Cerebellar nuclear complex (tissue), 1 donor: ENCODE measurements around the gene PERM1.
"Not testable (repeated sequence)": the region's sequence is repeated elsewhere in the genome, so short reads cannot be mapped to it uniquely, and the experiment has no call there.

Experiments used
- DNase-seq, 2 experiments: peaks; one replicate each; lab custom pipeline; 2025; lab: John Stamatoyannopoulos, UW

Gene PERM1

DNA sequence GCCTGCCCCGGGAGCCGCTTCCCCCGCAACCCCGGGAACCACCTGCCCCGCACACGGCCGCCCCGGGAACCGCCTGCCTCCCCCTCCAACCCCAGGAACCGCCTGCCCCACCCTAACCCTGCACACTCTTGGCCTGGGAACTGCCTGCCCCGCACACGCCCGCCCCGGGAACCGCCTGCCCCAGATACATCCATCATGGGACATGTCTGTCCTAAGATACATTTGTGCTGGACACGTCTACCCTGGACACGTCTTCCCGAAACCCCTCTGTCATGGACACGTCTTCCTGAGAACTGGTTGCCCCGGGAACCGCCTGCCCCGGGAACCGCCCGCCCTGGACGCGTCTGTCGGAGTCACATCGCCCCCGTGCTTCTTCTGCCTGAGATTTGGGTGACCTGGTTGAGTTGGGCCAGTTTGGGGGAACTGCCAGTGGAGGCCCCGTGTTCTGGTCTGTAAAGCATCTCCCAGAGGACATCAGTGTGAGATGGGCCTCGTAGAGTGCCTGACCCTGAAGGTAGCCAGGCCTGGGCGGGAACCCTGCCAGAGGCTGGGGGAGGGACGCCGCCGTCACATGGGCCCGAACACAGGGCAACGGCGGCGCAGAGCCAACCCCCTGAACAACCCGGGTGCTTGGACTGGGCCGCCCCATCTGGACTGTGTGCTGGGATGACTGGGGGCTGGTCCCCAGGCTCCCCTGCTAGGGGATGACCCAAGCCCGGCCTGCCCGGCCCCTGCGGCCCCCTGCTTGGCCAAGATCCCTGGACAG lies 3.6 kb downstream of the PERM1 start:
- no peak for DNase-seq

DNA sequence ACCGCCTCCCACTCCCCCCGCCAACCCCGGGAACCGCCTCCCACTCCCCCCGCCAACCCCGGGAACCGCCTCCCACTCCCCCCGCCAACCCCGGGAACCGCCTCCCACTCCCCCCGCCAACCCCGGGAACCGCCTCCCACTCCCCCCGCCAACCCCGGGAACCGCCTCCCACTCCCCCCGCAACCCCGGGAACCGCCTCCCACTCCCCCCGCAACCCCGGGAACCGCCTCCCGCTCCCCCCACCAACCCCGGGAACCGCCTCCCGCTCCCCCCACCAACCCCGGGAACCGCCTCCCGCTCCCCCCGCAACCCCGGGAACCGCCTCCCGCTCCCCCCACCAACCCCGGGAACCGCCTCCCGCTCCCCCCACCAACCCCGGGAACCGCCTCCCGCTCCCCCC lies 5.1 kb downstream of the PERM1 start:
- not testable (repeated sequence) for DNase-seq

DNA sequence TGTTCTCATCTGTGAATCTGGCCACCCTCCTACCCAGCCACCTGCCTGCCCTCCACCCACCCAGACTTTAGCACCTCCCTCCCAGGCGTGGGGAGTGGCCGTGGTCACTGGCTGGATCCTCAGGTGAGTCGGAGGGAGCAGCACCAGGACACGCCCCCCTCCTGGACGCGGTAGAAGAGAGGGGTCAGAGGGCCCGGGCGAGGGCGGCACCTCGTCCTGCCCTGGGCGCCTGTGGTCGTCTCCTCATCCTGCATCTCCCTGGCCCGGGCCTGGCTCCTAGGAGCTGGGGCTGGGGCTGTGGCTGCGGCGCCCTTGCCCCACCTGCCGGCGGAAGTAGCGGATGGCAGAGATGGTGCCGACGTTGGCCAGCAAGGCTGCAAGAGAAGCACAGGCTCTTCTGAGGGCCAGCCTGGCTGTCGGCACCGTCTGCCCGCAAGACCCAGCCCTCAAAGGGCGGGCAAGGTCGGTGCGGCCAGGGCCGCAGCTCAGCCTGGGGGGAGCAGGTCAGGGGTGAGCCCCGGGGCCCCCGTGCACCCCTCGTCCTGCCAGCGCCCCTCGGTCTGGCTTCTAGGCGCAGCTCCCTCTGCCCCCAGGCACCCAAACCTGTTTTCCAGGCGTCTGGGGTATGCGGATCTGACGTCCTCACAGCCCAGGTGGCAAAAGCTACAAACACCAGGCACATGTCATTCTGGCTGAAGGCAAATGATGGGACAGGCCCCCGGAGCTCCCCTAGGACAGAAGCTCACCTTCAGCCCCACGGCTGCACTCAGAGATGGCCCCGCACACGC lies 5.8 kb downstream of the PERM1 start:
- no peak for DNase-seq

DNA sequence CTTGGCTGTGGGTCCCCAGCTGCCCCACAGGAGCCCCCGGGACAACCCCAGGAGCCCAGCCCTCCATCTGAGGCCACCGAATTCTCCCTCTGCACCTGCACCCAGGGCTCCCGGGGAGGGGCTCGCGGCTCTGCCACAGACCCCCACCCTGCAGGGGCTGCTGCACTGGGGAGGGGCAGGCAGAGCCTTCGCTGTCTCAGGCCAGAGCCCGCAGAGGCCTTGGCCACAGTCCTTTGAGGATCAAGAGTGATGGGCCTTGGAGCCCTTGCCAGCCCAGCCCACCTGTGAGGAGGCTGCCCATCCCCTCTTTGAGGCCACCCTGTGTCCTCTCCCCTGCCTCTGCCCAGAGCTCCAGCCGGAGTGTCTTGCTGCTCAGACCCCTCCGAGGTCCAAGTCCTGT lies 6.5 kb downstream of the PERM1 start:
- no peak for DNase-seq

DNA sequence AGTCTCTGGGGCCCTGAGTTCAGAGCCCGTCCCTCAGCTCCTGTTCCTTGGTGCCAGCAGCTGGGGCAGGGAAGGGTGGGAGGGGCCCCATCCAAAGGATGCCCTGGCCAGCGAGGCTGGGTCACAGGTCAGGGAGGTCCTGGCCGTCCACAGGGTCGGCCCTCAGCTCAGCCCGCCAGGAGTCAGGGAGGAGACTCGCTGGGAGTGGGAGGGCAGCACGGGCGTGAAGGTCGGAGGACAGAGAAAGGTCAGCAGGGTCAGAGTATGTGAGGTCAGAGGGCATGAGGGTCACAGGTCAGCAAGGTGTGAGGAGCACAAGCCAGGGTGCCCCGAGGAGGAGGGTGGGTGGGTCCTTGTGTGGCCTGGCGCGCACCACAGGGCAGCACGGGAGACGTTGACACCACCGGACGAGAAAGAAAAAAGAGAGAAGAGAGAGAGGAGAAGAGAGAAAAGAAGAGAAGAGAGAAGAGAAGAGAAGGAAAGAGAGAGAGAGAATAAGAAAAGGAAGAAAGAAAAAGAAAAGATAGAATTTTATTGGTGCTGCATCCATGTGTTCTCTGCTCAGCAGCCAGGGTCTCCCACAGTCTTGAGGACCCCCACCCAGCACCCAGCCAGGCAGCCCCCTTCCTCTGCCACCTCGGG lies 7.1 kb downstream of the PERM1 start:
- DNase-seq = no peak

DNA sequence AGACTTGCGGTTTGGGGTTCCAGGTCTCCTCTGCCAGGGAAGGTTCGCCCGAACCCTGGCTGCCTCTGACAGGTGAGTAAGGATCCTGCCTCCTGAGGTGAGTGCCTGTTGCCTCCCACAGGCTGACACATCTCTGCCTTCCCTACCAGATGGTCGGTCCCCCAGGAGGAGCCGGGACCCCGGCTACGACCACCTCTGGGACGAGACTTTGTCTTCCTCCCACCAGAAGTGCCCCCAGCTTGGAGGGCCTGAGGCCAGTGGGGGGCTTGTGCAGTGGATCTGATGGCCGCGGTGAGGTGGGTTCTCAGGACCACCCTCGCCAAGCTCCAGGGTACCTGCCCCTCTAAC lies 7.6 kb downstream of the PERM1 start:
- DNase-seq = no peak

DNA sequence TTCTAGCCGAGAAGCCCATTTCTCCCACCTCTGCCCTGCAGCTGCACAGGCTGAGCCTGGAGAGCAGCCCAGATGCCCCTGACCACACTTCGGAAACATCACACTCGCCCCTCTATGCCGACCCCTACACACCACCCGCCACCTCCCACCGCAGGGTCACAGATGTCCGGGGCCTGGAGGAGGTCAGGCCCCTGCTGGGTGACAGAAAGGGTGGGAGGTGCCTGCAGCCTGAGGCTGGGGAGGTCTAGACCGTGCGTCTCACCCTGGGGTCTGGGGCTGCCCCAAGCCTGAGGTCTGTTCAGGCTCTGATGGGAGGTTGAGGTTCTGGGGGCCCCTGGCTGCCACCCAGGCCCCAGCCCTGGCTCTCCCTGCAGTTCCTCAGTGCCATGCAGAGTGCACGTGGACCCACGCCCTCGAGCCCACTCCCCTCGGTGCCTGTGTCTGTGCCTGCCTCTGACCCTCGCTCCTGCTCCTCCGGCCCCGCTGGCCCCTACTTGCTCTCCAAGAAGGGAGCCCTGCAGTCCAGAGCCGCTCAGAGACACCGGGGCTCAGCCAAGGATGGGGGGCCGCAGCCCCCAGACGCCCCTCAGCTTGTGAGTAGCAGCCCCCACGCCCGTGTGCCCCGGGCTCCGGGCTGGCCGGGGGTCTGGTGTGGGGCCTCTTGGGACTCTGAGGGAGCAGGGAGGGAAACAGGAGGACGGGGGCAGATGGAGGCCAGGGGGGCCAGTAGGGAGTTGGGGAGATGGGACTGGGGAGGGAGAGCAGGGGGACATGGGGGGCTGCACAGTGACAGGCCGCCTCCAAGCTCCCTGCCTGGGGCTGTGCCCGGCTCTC lies 8.2 kb downstream of the PERM1 start:
- DNase-seq = no peak

DNA sequence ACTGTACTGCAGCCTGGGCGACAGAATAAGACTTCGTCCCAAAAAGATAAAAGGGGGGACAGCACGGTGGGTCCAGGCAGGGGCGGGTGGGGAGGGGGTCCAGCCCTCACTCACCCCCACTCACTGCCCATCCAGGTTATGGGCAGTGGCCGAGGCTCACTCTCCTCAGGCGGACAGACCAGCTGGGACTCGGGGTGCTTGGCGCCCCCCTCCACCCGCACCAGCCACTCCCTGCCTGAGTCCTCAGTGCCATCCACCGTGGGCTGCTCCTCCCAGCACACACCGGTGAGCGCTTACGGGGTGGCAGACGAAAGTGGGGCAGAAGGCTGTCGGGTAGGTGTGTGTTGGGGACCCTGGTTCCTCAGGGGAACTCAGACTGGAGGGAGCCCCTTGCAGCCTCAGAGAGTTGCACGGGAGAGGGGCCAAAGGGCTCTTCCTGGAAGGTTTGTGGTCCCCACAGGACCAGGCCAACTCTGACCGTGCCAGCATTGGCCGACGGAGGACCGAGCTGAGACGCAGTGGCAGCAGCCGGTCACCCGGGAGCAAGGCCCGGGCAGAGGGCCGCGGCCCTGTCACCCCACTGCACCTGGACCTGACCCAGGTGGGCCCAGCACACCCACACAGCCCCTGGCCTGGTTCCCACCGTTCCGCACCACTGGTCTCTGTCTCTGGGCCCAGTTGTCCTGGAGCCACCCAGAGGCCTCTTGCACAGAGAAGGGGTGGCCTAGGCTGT lies 9.0 kb downstream of the PERM1 start:
- no peak for DNase-seq

DNA sequence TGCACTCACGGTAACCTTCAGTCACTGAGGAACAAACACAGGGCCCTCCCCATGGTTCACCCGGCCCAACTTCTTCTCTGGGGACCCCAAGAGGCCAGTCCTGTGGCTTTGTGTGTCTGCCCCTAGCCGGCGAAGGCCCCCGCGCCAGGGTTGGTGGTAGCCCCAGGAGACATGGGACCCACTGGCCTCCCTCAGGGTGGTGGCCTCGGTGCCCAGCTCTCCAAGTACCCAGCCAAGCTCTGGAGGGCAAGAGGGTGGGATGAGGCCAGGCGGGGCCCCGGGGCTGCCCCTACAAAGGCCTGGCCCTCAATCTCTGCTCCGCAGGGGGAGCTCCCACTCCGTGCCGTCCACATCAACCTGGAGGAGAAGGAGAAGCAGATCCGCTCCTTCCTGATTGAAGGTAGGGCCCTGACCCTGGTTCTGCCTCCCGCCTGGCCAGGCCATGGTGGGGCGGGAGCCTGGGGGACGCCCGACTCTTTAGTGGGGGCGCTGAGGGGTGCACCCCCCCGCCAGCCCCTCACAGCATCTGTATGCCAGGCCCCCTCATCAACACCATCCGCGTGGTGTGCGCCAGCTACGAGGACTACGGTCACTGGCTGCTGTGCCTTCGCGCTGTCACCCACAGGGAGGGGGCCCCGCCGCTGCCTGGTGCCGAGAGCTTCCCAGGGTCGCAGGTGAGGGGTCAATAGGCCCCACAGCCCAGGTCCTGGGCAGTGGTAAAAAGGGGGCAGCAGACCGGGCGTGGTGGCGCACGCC lies 10.0 kb downstream of the PERM1 start:
- DNase-seq = no peak

DNA sequence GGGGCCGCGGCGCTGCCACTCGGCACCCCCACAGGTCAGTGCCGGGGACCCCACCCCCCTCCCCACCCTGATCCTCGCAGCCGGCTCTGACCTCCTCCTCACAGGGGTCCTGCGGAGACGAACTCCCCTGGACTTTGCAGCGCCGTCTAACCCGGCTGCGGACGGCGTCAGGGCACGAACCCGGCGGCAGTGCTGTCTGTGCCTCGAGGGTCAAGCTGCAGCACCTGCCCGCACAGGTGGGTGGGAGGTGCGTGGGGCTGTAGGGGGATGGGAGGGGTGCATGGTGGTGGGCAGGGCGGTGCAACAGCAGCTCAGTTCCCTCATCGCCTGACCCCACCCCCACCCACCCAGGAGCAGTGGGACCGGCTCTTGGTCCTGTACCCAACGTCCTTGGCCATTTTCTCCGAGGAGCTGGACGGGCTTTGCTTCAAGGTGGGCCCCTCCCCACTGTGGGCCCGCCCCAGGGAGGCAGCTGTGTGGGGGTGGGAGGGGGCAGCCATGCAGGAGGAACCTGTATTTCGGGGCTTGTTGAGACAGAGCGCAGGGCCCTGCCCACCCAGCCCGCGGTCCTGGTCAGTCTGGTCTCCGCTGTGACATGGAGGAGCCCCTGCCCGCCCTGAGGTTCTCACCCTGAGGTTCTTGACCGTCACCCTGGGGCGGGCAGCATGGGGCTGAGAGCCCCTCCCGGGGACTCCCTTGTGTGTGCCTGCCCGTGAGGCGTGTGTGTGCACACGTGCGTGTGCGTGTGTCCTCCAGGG lies 10.7 kb downstream of the PERM1 start:
- no peak for DNase-seq

DNA sequence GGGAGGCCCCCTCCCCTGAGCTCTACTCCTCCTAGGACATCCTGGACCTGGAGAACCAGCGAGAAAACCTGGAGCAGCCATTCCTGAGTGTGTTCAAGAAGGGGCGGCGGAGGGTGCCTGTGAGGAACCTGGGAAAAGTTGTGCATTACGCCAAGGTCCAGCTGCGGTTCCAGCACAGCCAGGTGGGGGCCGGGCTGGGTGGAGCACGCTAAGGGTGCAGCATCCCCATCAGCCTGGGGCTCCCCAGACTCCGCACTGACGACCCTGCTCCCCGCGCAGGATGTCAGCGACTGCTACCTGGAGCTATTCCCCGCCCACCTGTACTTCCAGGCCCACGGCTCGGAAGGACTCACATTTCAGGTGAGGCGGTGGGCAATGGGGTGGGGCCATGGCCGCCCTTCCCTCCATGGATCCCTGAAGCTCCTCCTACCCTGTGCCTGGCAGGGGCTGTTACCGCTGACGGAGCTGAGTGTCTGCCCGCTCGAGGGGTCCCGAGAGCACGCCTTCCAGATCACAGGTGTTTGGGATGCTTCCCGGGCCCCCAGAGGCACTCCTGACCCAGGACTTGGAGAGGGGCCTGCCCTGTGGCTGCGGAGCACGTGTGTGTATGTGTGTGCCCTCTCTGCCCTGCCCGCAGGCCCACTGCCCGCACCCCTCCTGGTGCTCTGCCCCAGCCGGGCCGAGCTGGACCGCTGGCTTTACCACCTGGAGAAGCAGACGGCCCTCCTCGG lies 11.5 kb downstream of the PERM1 start:
- no peak for DNase-seq

DNA sequence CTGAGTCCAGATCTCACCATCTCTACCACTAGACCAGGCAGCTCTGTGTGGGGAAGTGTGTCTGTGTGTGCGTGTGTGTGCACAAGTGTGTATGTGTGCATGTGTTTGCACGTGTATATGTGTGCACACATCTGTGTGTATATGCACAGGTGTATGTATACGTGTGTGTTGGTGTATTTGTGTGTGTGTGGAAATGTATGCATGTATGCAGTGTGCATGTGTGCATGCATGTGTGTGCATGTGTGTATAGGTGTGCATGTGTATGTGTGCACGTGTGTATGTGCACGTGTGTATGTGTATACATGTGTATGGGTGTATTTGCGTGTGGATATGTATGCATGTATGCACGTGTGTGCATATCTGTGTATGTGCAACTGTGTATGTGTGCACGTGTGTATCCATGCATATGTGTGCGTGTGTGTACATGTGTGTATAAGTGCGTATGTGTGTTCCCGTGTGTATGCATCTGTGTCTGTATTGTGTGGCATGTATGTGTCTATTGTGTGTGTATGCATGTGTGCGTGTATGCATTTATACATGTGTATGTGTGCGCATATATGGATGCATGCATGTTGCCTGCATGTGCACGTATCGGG lies 12.5 kb downstream of the PERM1 start:
- no peak for DNase-seq

DNA sequence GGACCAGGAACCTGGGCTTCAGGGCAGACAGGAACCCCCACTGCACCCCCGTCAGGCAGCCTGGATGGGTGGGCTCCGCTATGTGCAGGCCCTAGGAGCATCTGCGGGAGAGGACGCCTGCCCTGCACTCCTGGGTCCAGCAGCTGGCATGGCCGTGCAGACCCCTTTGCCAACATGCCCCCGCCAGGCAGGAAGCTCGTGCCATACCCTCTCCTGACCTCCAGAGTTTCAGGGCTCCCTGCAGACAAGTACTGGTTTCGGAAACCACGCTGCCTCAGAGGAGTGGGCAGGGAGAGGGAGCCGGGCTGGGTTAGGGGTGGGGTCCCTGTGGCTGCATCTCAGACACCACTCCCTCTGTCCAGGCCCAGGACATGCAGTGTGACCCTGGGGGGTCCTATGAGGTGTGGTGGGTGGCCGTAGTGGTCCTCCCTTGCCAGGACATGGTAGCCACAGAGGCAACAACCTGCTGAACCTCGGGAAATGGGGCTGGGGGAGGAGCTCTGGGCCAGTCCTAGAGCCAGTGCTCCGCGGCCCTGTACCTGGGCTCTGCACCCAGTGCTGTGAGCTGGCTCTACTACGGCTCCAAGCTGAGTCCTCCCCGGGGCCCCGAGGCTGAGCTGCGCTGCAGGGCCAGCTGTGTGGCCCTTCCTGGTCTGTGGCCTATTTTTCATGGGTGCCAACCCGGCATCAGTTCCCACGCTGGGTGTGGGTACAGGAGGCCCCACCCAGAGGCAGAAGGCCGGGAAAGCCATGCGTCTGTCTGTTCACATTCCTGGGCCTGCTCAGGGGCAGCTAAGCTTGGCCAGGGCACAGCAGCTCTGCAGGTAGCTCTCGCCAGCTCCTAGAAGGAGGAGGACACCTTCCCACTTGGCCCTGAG lies 14.2 kb downstream of the PERM1 start:
- DNase-seq = no peak

DNA sequence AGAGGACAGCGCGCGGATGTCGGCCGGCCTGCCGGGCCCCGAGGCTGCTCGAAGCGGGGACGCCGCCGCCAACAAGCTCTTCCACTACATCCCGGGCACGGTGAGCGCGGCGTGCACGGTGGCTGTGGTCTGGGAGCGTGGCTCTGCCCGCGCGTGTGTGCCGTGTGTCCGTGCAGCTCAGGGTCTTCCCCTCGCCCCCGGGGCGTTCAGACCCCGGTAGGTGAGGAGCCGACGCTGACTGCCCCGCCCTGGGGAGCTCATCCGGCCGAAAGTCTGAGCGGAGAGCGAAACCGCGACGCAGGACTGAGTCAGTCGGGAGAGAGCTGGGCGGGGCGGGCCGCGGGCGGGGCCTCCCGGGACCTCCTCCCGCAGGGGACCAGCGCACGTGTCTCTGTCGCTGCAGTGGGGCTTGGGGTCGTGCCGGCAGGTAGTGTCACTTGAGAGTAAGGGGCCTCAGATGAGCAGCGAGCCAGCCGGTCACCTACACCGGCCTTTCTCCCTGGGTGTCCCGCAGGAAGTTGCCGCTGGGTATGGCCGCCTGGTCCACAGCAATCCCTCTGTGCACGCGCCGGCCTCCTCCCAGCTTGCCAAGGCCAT lies 15.1 kb downstream of the PERM1 start:
- DNase-seq = no peak

DNA sequence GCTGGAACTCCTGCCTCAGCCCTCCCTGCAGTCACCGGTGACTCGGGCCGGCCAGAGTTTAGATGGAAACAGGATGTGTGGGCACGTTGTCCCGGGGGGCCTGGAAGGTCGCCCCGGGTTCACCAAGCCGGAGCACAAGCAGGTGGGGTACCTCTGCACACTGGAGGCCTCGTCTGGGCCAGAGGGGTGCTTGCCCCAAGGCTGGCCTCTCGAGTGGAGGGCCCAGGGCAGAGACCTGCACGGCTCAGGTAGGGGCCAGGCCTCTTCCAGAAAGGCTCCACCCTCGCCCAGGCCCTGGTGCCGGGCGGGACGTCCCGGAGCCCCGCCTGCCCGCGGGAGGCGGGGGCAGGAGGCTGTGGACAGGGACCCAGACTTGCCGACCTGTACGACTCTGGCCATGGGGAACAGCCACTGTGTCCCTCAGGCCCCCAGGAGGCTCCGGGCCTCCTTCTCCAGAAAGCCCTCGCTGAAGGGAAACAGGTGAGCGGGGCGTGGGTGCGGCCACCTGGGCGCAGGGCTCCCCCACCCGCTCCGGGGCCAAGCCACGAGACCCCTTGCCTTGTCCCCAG lies 15.7 kb downstream of the PERM1 start, which contains the start of gene PLEKHN1:
Gene PLEKHN1 (plus strand): TSS at position 348 of the 569 bp plus-strand sequence. CDS start 50 bp downstream, at position 398.
- DNase-seq = no peak

DNA sequence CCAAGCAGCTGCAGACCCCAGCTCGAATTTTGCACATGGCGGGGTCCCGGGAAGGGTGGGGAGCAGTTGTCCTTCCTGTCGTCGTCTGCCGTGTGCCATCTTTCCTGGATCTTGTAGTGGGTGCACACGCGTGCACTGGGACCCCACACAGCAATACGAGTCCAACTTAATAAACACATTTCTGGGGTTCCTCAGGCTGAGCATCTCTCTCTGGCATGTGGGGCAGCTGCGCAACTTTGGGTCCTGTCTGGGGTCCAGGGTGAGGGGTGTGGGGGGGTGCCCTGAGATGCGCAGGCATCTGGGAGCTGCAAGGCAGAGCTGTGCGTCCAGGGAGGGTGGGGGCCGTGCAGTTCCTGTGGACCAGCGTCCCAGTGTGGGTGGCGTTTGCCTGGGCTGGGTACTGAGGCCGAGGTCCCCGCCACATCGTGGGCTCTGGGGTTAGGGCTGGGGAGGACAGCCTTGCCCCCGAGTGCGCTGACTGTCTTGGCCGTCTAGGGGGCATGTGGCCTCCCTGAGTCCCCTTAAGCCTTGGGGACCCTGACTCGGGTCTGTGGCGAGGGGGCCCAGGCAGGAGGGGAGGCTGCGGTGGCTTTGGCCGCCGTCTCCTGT lies 16.3 kb downstream of the PERM1 start:
- DNase-seq = no peak
